ENCODE results near the gene CHRNG.

The CHRNG gene

DNA sequence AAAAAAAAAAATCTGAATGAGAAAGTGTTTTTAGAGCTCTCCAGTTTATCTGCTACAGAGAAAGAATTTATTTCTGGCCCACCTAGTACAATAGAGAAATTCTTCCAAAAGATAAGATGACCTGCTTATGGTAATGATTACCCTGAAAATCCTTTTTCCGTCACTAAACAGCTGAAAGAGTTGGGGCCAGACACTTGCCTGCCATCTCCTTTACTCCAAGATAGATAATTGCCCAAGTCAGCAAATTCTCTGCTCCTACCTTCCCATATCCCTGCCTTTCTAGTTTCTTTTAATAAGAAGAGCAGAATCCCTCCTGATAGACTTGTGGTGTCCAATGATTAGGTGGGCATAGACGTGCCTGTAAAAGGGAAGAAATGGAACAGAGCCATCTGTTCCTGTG, 39.1 kb downstream of the CHRNG start:
- Histone ChIP-seq H3K36me3 (ENCODE audit: control insufficient read depth in 2 of 2, insufficient read depth in 2 of 2, low read length in 2 of 2) (peaks cover 33 to 48% of the 10 kb centered on the region in 2 donors), H3K4me3 (ENCODE audit: low read length in 2 of 2) (no peak overlapping the region), H3K9me3 (ENCODE audit: control insufficient read depth in 2 of 2, low read length in 2 of 2) (no peaks in the 10 kb centered on the region), H3K9ac (ENCODE audit: low read length in 2 of 2) (no peak overlapping the region), H3K27me3 (ENCODE audit: control insufficient read depth in 1 of 2, insufficient read depth in 2 of 2, low read length in 2 of 2) (no peaks in the 10 kb centered on the region), H3K4me1 (ENCODE audit: control insufficient read depth, insufficient read depth, low read length) (no peaks in the 10 kb centered on the region), H3K27ac (ENCODE audit: low read length) (no peak overlapping the region)

DNA sequence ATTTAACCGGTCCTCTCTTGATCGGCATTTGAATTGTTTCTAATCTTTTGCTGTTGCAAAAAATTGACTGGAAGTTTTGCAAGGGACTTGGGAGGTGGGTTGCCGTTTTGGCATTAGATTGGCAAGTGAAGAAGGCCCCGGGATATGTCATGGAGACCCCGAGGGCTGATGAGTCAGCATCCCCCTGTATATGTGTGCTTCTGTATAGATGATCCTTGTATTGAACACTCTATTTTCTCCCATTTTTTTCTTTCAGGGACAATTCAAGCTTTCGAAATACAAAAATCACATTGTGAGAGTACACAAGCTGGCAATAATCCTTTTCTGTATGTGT, 41.1 kb downstream of the CHRNG start:
- no peaks in the 10 kb centered on the region for H3K9me3 ChIP-seq (ENCODE audit: control insufficient read depth in 2 of 2, low read length in 2 of 2)
- H3K4me3 ChIP-seq (ENCODE audit: low read length in 2 of 2), result no peak overlapping the region
- H3K9ac ChIP-seq (ENCODE audit: low read length in 2 of 2), result no peak overlapping the region
- H3K36me3 ChIP-seq (ENCODE audit: control insufficient read depth in 2 of 2, insufficient read depth in 2 of 2, low read length in 2 of 2), result peaks cover 26 to 36% of the 10 kb centered on the region in 2 donors
- H3K27me3 ChIP-seq (ENCODE audit: control insufficient read depth in 1 of 2, insufficient read depth in 2 of 2, low read length in 2 of 2), result no peaks in the 10 kb centered on the region
- H3K27ac ChIP-seq (ENCODE audit: low read length), result no peak overlapping the region
- H3K4me1 ChIP-seq (ENCODE audit: control insufficient read depth, insufficient read depth, low read length), result no peaks in the 10 kb centered on the region

DNA sequence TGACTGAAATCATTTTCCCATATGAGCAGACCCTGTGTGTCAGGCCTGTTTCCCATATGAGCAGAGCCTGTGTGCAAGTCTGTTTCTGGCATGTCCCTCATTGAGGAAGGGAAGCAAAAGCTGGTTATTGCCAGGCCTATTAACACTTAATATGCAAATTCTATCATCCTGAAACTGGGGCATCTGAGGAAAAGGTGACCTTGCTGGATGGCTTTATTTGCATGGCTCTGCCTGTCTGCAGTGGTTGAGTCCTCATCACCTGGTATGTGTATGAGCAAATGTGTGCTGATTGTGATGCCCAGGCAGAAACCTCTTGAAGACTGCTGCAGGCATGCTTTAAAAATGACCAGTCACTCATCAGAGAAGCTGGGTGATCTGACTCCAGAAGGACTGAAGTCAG, 42.2 kb downstream of the CHRNG start:
- Histone ChIP-seq H3K9me3 (ENCODE audit: control insufficient read depth in 2 of 2, low read length in 2 of 2) (no peaks in the 10 kb centered on the region), H3K4me1 (ENCODE audit: control insufficient read depth, insufficient read depth, low read length) (no peaks in the 10 kb centered on the region), H3K9ac (ENCODE audit: low read length in 2 of 2) (no peak overlapping the region), H3K36me3 (ENCODE audit: control insufficient read depth in 2 of 2, insufficient read depth in 2 of 2, low read length in 2 of 2) (peaks cover 26 to 36% of the 10 kb centered on the region in 2 donors), H3K4me3 (ENCODE audit: low read length in 2 of 2) (no peak overlapping the region), H3K27me3 (ENCODE audit: control insufficient read depth in 1 of 2, insufficient read depth in 2 of 2, low read length in 2 of 2) (no peaks in the 10 kb centered on the region), H3K27ac (ENCODE audit: low read length) (no peak overlapping the region)

DNA sequence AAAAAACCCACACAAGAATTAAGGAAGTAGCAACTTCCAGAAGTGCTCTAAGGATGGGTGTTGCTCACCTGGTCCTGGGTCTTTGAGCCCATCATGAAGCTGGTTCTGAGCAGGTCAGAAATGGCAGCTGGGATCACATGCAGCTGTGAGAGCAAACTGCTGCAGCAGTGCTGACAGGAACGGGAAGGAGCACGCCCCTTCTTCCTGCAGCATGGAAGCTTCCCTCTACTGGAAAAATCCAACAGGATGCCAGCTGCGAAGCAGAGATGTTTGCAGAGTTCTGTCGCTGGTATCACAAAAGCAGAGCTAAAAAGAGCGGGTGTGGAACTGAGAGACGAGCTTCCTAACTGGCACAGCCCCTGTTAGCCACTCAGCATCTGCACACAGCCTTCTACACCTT, 44.7 kb downstream of the CHRNG start:
- no peaks in the 10 kb centered on the region for H3K27me3 ChIP-seq (ENCODE audit: control insufficient read depth in 1 of 2, insufficient read depth in 2 of 2, low read length in 2 of 2)
- no peak overlapping the region for H3K27ac ChIP-seq (ENCODE audit: low read length)
- no peaks in the 10 kb centered on the region for H3K9me3 ChIP-seq (ENCODE audit: control insufficient read depth in 2 of 2, low read length in 2 of 2)
- H3K4me3 ChIP-seq (ENCODE audit: low read length in 2 of 2), result no peak overlapping the region
- H3K4me1 ChIP-seq (ENCODE audit: control insufficient read depth, insufficient read depth, low read length), result peaks cover 8% of the 10 kb centered on the region
- H3K9ac ChIP-seq (ENCODE audit: low read length in 2 of 2), result no peak overlapping the region
- H3K36me3 ChIP-seq (ENCODE audit: control insufficient read depth in 2 of 2, insufficient read depth in 2 of 2, low read length in 2 of 2), result peaks cover 26 to 29% of the 10 kb centered on the region in 2 donors

DNA sequence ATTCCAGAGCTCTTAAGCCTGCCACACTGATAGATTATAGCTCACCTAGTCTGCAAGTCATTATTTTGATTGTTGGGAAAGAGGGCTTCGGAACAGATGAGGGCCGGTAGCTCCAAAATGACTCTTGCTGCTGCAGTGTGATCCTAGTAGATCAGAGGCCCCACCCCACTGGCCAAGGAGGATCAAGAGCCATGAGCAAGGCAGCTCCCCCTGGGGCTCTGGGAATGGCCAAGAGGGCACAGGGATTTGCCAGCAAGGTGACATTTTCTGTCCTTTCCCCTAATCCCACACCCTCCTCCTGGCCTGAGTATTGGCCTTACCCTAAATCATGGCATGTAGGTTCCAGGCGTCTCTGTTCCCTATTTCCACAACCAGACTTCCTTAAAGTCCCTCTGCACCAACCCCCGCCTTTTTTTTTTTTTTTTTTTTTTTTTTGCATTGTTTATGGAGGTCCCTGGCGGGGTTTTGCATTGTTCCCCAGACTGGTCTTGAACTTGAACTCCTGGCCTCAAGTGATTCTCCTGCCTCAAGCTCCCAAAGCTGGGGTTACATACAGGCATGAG, 47.5 kb downstream of the CHRNG start:
- Histone ChIP-seq H3K9ac (ENCODE audit: low read length in 2 of 2) (no peak overlapping the region), H3K27ac (ENCODE audit: low read length) (no peak overlapping the region), H3K4me3 (ENCODE audit: low read length in 2 of 2) (no peak overlapping the region), H3K27me3 (ENCODE audit: control insufficient read depth in 1 of 2, insufficient read depth in 2 of 2, low read length in 2 of 2) (no peaks in the 10 kb centered on the region), H3K9me3 (ENCODE audit: control insufficient read depth in 2 of 2, low read length in 2 of 2) (no peaks in the 10 kb centered on the region), H3K36me3 (ENCODE audit: control insufficient read depth in 2 of 2, insufficient read depth in 2 of 2, low read length in 2 of 2) (peaks cover 13% of the 10 kb centered on the region in 2 donors), H3K4me1 (ENCODE audit: control insufficient read depth, insufficient read depth, low read length) (peaks cover 9% of the 10 kb centered on the region)

DNA sequence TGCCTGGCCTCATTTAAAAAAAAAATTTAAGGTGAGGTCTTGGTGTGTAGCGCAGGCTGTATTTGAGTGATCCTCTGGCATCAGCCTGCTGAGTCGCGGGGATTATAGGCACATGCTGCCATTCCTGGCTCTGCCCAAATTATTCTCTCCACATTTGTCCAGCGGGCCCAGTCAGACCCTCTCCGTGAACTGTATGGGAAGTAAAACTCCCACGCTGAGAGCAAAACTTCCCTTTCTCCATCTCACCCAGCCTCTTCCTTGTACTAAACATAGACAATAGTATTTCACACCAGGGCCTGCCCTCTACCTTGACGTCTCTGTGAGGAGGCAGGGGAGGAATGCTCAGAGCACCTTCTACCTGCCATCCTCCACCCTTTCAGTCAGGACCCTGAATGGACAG, 48.0 kb downstream of the CHRNG start:
- Histone ChIP-seq H3K4me1 (ENCODE audit: control insufficient read depth, insufficient read depth, low read length) (peaks cover 10% of the 10 kb centered on the region), H3K4me3 (ENCODE audit: low read length in 2 of 2) (no peak overlapping the region), H3K27me3 (ENCODE audit: control insufficient read depth in 1 of 2, insufficient read depth in 2 of 2, low read length in 2 of 2) (no peaks in the 10 kb centered on the region), H3K27ac (ENCODE audit: low read length) (no peak overlapping the region), H3K36me3 (ENCODE audit: control insufficient read depth in 2 of 2, insufficient read depth in 2 of 2, low read length in 2 of 2) (peaks cover 9 to 12% of the 10 kb centered on the region in 2 donors), H3K9me3 (ENCODE audit: control insufficient read depth in 2 of 2, low read length in 2 of 2) (no peaks in the 10 kb centered on the region), H3K9ac (ENCODE audit: low read length in 2 of 2) (no peak overlapping the region)

DNA sequence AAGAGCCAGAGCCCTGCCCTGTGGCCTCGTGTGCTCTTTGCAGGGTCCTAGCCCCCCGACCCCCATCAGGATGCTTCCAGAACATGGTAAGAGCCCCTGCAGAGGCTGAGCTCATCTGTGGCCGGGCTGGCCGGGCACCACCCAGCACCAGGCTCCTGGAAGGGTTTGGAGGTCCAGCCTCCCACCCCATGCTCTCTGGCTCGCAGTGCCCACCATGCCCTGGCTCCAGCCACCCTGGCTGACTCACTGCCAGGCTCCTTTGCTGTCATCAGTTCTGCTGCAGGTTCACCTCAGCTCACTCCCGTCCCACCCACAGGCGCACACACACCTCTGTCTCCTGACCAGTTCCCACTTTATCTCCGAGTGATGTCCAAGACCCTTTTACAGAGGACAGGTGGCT, 48.5 kb downstream of the CHRNG start:
- Histone ChIP-seq H3K36me3 (ENCODE audit: control insufficient read depth in 2 of 2, insufficient read depth in 2 of 2, low read length in 2 of 2) (peaks cover 6 to 7% of the 10 kb centered on the region in 2 donors), H3K9ac (ENCODE audit: low read length in 2 of 2) (no peak overlapping the region), H3K4me1 (ENCODE audit: control insufficient read depth, insufficient read depth, low read length) (peaks cover 15% of the 10 kb centered on the region), H3K27ac (ENCODE audit: low read length) (no peak overlapping the region), H3K27me3 (ENCODE audit: control insufficient read depth in 1 of 2, insufficient read depth in 2 of 2, low read length in 2 of 2) (no peaks in the 10 kb centered on the region), H3K9me3 (ENCODE audit: control insufficient read depth in 2 of 2, low read length in 2 of 2) (no peaks in the 10 kb centered on the region), H3K4me3 (ENCODE audit: low read length in 2 of 2) (no peak overlapping the region)

DNA sequence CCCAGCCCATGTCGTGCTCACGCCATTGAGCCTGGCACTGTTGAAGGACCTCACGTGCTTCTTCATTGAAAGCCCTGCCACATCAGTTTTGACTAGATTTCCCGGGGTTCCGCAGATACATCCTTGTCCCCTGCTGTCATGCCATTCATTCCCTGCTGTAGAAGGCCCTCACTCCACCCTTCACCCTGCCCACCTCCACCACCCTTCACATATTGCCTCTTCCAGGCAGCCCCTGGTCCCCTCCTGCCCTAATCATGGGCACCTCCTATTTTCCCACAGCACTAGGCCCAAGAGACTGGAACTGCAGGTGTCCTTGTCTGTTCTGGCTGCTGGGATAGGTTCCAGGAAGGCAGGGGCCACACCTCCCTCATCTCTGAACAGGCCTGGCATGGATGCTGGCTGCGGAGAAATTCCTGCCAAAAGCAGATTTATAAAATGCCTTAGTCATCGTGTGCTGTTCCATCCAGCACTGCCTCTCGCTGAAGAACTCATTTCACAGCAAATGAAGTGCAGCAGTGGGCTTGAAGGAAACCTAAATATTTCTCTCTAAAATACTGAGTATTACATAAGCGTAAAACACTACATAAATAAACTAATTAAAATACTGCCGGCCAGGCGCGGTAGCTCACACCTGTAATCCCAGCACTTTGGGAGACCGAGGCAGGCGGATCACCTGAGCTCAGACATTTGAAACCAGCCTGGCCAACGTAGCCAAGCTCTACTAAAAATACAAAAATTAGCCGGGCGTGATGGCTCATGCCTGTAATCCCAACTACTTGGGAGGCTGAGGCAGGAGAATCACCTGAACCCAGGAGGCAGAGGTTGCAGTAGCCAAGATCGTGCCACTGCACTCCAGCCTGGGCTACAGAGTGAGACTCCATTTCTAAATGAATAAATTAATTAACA, 49.4 kb downstream of the CHRNG start:
- Histone ChIP-seq H3K9ac (ENCODE audit: low read length in 2 of 2) (no peak overlapping the region), H3K9me3 (ENCODE audit: control insufficient read depth in 2 of 2, low read length in 2 of 2) (no peaks in the 10 kb centered on the region), H3K4me1 (ENCODE audit: control insufficient read depth, insufficient read depth, low read length) (peaks cover 21% of the 10 kb centered on the region), H3K27ac (ENCODE audit: low read length) (no peak overlapping the region), H3K36me3 (ENCODE audit: control insufficient read depth in 2 of 2, insufficient read depth in 2 of 2, low read length in 2 of 2) (peaks cover 3% of the 10 kb centered on the region in 2 donors), H3K27me3 (ENCODE audit: control insufficient read depth in 1 of 2, insufficient read depth in 2 of 2, low read length in 2 of 2) (no peaks in the 10 kb centered on the region), H3K4me3 (ENCODE audit: low read length in 2 of 2) (no peak overlapping the region)

DNA sequence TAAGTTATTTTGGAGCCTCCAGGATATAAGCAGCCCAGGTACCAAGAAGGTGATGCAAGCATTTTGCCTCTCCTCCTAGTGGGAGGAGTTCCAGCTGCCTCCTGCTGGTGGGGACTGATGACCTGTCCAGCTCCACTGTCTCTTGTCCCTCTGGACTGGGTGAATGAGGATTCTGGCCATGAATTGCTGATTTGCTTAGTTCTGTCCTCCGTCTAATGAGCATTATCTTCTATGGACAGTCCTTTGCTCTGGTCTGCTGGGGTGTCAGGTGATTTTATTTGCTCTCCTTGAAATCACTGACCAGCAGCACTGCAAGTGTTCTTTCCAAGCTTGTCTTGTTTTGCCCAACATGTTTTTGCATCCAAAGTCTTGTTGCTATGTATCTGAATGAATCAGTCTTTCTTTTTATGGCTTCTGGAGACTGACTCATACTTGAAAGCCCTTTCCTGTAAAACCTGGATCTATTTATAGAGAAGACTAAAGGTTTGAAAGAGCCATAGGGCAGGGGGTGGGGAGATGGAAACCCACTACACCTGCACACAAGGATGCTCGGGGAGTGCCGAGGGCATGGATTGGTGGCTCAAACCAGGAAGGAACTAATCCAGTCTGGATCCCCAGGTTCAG, 53.4 kb downstream of the CHRNG start:
- peaks cover 21% of the 10 kb centered on the region for H3K4me1 ChIP-seq (ENCODE audit: control insufficient read depth, insufficient read depth, low read length)
- no peak overlapping the region for H3K4me3 ChIP-seq (ENCODE audit: low read length in 2 of 2)
- H3K9ac ChIP-seq (ENCODE audit: low read length in 2 of 2), result no peak overlapping the region
- no peaks in the 10 kb centered on the region for H3K27me3 ChIP-seq (ENCODE audit: control insufficient read depth in 1 of 2, insufficient read depth in 2 of 2, low read length in 2 of 2)
- no peaks in the 10 kb centered on the region for H3K9me3 ChIP-seq (ENCODE audit: control insufficient read depth in 2 of 2, low read length in 2 of 2)
- H3K36me3 ChIP-seq (ENCODE audit: control insufficient read depth in 2 of 2, insufficient read depth in 2 of 2, low read length in 2 of 2), result no peaks in the 10 kb centered on the region
- peak overlapping the region; percentile 31 for H3K27ac ChIP-seq (ENCODE audit: low read length)

DNA sequence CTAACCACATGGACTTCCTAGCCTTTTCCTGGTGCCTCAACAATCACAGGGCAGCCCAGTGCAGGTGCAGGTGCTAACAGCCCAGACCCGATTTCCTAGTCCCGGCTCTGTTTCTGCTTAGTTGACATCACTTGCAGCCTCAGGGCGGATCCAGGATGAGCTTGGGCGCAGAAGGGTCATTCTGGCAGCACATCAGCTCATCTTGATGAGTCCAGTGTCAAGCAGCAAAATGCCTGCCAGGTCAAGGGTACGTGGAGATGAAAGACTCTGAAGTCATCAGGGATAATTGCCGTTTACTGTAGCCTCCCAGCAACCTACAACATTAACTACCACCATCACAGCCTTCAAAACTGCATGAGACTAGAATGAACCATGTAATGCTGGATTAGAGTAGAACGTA, 54.5 kb downstream of the CHRNG start:
- no peak overlapping the region for H3K4me3 ChIP-seq (ENCODE audit: low read length in 2 of 2)
- H3K4me1 ChIP-seq (ENCODE audit: control insufficient read depth, insufficient read depth, low read length), result peaks cover 16% of the 10 kb centered on the region
- H3K27me3 ChIP-seq (ENCODE audit: control insufficient read depth in 1 of 2, insufficient read depth in 2 of 2, low read length in 2 of 2), result no peaks in the 10 kb centered on the region
- H3K9ac ChIP-seq (ENCODE audit: low read length in 2 of 2), result no peak overlapping the region
- no peak overlapping the region for H3K27ac ChIP-seq (ENCODE audit: low read length)
- no peaks in the 10 kb centered on the region for H3K9me3 ChIP-seq (ENCODE audit: control insufficient read depth in 2 of 2, low read length in 2 of 2)
- no peaks in the 10 kb centered on the region for H3K36me3 ChIP-seq (ENCODE audit: control insufficient read depth in 2 of 2, insufficient read depth in 2 of 2, low read length in 2 of 2)

All from stomach smooth muscle (tissue), 2 donors.